K562 (cell line): ENCODE measurements around the gene ORM1. TPM values are rescaled to one million over a fixed set of nuclear protein-coding genes. Genes with fewer than 3 reads are reported as not detected.

Experiments used
- ATAC-seq: fragments of 200-7000 bp; cut with Tn5 transposase; 3 replicates; pipeline ENCODE4 v1.9.1; 2020; ENCODE audit warnings: moderate library complexity
- BruUV-seq: library from RNA; stranded (reverse); fragments of 400-500 nt; replicated peaks from 2 replicates; lab custom pipeline; 2021; lab: Mats Ljungman, UMichigan
- CTCF ChIA-PET: fragments of 300-600 bp; formaldehyde crosslinking; extraction: SDS; loops from one replicate; lab custom pipeline; 2021; ENCODE audit warnings: low intra/inter-chr PET ratio; lab: Yijun Ruan, JAX
- POLR2A ChIA-PET: fragments of 300-600, 350-650 bp; sonication (Branson Sonifier 250); formaldehyde crosslinking; extraction: SDS; loops from one replicate; lab custom pipeline; 2021; ENCODE audit warnings: antibody characterized with exemption, inconsistent platforms; lab: Yijun Ruan, JAX
- DNase-seq, 4 experiments: peaks; one replicate each; pipeline versions ENCODE4 v3.0.0 to v3.0.0-alpha.2; 2011 to 2018; ENCODE audit warnings: low spot score in 3 of 4, mixed read lengths in 3 of 4; ENCODE audit errors: extremely low read depth in 1 of 4
- FAIRE-seq: peaks from 2 replicates; lab custom pipeline; 2011; peaks lifted over from hg19 to GRCh38; lab: Jason Lieb, UNC
- H2AFZ ChIP-seq: 2 replicates; pipeline ENCODE4 v1.6.0; 2011; ENCODE audit warnings: low read depth, low read length, control low read depth, inconsistent platforms
- H3K27ac ChIP-seq: fragments of 200-600 bp; 3 replicates; pipeline ENCODE4 v1.8.0; 2011; ENCODE audit warnings: low read depth, mild to moderate bottlenecking, control low read depth, inconsistent platforms, low read length, moderate library complexity, mixed read lengths; ENCODE audit errors: extremely low read depth
- H3K27me3 ChIP-seq, 2 experiments: fragments of 300-600 bp in 1 of 2; 2 replicates in 1 of 2; 3 replicates in 1 of 2; pipeline versions ENCODE4 v1.6.0 to v1.8.0; 2011; ENCODE audit warnings: inconsistent platforms in 2 of 2, low read length in 2 of 2, mild to moderate bottlenecking in 1 of 2, mixed read lengths in 1 of 2, moderate library complexity in 1 of 2; ENCODE audit not compliant: control insufficient read depth in 2 of 2, insufficient read depth in 2 of 2
- H3K36me3 ChIP-seq: fragments of 300-600 bp; 3 replicates; pipeline ENCODE4 v1.8.0; 2011; ENCODE audit warnings: mild to moderate bottlenecking, low read length, inconsistent platforms; ENCODE audit not compliant: control insufficient read depth, insufficient read depth
- H3K4me1 ChIP-seq, 2 experiments: fragments of 200-600 bp in 1 of 2; replicated peaks in 1 of 2; 2 replicates in 1 of 2; 3 replicates in 1 of 2; pipeline versions ENCODE4 v1.5.1 to v1.8.0; 2011; ENCODE audit warnings: inconsistent platforms in 2 of 2, low read length in 2 of 2, mild to moderate bottlenecking in 1 of 2, mixed read lengths in 1 of 2, moderate library complexity in 1 of 2; ENCODE audit not compliant: control insufficient read depth in 2 of 2, insufficient read depth in 2 of 2
- H3K4me2 ChIP-seq: 2 replicates; pipeline ENCODE4 v1.6.1; 2011; ENCODE audit warnings: low read length, control low read depth, inconsistent platforms, mixed read lengths; ENCODE audit not compliant: insufficient read depth
- H3K4me3 ChIP-seq: fragments of 200-600 bp; sonication (generic), shearing (Covaris generic); 2 replicates; pipeline ENCODE4 v1.5.1; 2016; ENCODE audit warnings: control low read depth, inconsistent platforms
- H3K79me2 ChIP-seq: fragments of 200-600 bp; 3 replicates; pipeline ENCODE4 v1.8.0; 2011; ENCODE audit warnings: low read length, inconsistent platforms; ENCODE audit not compliant: control insufficient read depth, insufficient read depth
- H3K9ac ChIP-seq, 2 experiments: 2 replicates each; pipeline versions ENCODE4 v1.6.0 to v1.6.1; 2011; ENCODE audit warnings: low read depth in 2 of 2, low read length in 2 of 2, control low read depth in 1 of 2, inconsistent platforms in 1 of 2, mild to moderate bottlenecking in 1 of 2, mixed read lengths in 1 of 2; ENCODE audit not compliant: insufficient read depth in 1 of 2
- H3K9me1 ChIP-seq: one replicate; pipeline ENCODE4 v1.6.0; 2011; ENCODE audit warnings: inconsistent platforms, mild to moderate bottlenecking, low read length, moderate library complexity; ENCODE audit not compliant: control insufficient read depth, insufficient read depth
- H3K9me3 ChIP-seq: replicated peaks from 2 replicates; pipeline ENCODE4 v1.5.1; 2011; ENCODE audit warnings: low read depth, low read length, inconsistent platforms; ENCODE audit not compliant: control insufficient read depth, insufficient read depth
- H4K20me1 ChIP-seq: replicated peaks from 2 replicates; pipeline ENCODE4 v1.6.1; 2011; ENCODE audit warnings: low read length, inconsistent platforms, mixed read lengths; ENCODE audit not compliant: control insufficient read depth, insufficient read depth
- CEBPG ChIP-seq, 3 experiments: fragments of 200-800 bp in 1 of 3; sonication (Bioruptor generic) in 1 of 3; sonication (generic) in 1 of 3; formaldehyde crosslinking in 1 of 3; IDR thresholded peaks in 2 of 3; conservative IDR thresholded peaks in 1 of 3; 2 replicates each; pipeline versions ENCODE4 v1.6.1 to v1.8.0; 2016 to 2022; ENCODE audit warnings: missing compliant biosample characterization in 2 of 3, missing genetic modification characterization in 2 of 3, mild to moderate bottlenecking in 1 of 3, missing genetic modification reagents in 1 of 3
- CHD1 ChIP-seq: fragments of 200-600 bp; sonication (generic); IDR thresholded peaks from one replicate; pipeline ENCODE4 v1.6.1; 2012; ENCODE audit warnings: mild to moderate bottlenecking, moderate library complexity, low read length, inconsistent platforms
- DDX20 ChIP-seq: fragments of 450-650 bp; IDR thresholded peaks from 2 replicates; pipeline ENCODE4 v1.6.1; 2016; ENCODE audit warnings: missing genetic modification characterization, low read depth, mild to moderate bottlenecking, missing compliant biosample characterization, moderate library complexity
- ERF ChIP-seq: fragments of 450-650 bp; formaldehyde crosslinking; IDR thresholded peaks from 2 replicates; pipeline ENCODE4 v1.4.0; 2020; ENCODE audit warnings: mild to moderate bottlenecking, mixed read lengths
- FOXP1 ChIP-seq: sonication (generic); formaldehyde crosslinking; IDR thresholded peaks from 2 replicates; pipeline ENCODE4 v1.8.0; 2022; ENCODE audit warnings: mild to moderate bottlenecking, missing genetic modification reagents
- HDGF ChIP-seq: fragments of 450-650 bp; IDR thresholded peaks from 2 replicates; pipeline ENCODE4 v1.6.1; 2016
- NFE2L1 ChIP-seq: fragments of 450-650 bp; IDR thresholded peaks from 2 replicates; pipeline ENCODE4 v1.6.1; 2016; ENCODE audit warnings: missing genetic modification characterization, low read depth, mild to moderate bottlenecking, missing compliant biosample characterization, moderate library complexity, borderline replicate concordance
- POLR2A ChIP-seq: fragments of 450-650 bp; conservative IDR thresholded peaks from 2 replicates; pipeline ENCODE4 v1.6.1; 2016
- ZNF408 ChIP-seq: fragments of 250-450 bp; sonication (Bioruptor Pico); IDR thresholded peaks from 2 replicates; pipeline ENCODE4 v1.4.0; 2020; ENCODE audit warnings: low read depth, mild to moderate bottlenecking, moderate library complexity
- ZNF589 ChIP-seq: fragments of 200-800 bp; sonication (Bioruptor generic); IDR thresholded peaks from 2 replicates; pipeline ENCODE4 v1.6.1; 2016; ENCODE audit warnings: low read depth, missing genetic modification characterization, missing compliant biosample characterization
- ZNF699 ChIP-seq: fragments of 250-450 bp; sonication (Bioruptor Pico); IDR thresholded peaks from 2 replicates; pipeline ENCODE4 v1.8.0; 2021; ENCODE audit warnings: mild to moderate bottlenecking, moderate library complexity; ENCODE audit not compliant: insufficient replicate concordance
- WGBS: fragments of 100-300 bp; shearing (Covaris generic); methylation state at CpG from one replicate; pipeline ENCODE4 v1.1.6; 2016; ENCODE audit warnings: low coverage, mixed read lengths; ENCODE audit not compliant: insufficient coverage; ENCODE audit errors: missing lambda C conversion rate; 5-methylcytosine and 5-hydroxymethylcytosine counted together
- in situ Hi-C: fragments of 300-500 bp; cut with MboI; formaldehyde crosslinking; loops from 4 replicates; pipeline ENCODE4 v1.15.0; 2018; ENCODE audit warnings: inconsistent platforms, mixed read lengths
- intact Hi-C: fragments of 100-400 bp; cut with micrococcal nuclease; formaldehyde crosslinking; loops from 2 replicates; pipeline ENCODE4 v1.14.2; 2022
- polyA plus RNA-seq, 8 experiments: library from polyadenylated mRNA; depleted of rRNA in 4 of 8; stranded (reverse) in 5 of 8; unstranded in 3 of 8; fragments of >200 nt; fragmentation: Nextera tagmentation in 2 of 8; fragmentation: Illumina TruSeq in 1 of 8; extraction: Ambion mirVana in 2 of 8; extraction: Trizol in 1 of 8; gene quantifications; 2 replicates each; pipeline versions ENCODE4 v1.2.1 to v1.2.3, GENCODE V29; 2011 to 2014; ENCODE audit warnings: inconsistent platforms in 1 of 8, missing spikeins in 1 of 8
- total RNA-seq, 7 experiments: library from RNA; depleted of rRNA in 6 of 7; stranded (reverse); fragments of >200 nt in 6 of 7; fragmentation: Illumina TruSeq in 2 of 7; extraction: Trizol in 2 of 7; gene quantifications; 2 replicates each; pipeline versions ENCODE4 v1.2.1 to v1.2.3, GENCODE V29; 2011 to 2021; ENCODE audit warnings: low replicate concordance in 1 of 7
- TF ChIP-seq, protein P1 (sequence below): fragments of 450-650 bp; IDR thresholded peaks from one replicate; pipeline ENCODE4 v1.6.1; 2018; ENCODE audit warnings: mild to moderate bottlenecking, moderate library complexity; ENCODE audit not compliant: partially characterized antibody
- TF ChIP-seq, protein P2 (sequence below): fragments of 250-450 bp; sonication (Bioruptor Pico); IDR thresholded peaks from 2 replicates; pipeline ENCODE4 v1.4.0; 2020; ENCODE audit warnings: mild to moderate bottlenecking, moderate library complexity

ORM1 gene
- total and polyA plus RNA-seq, 9 of the 15 experiments (the other 6 are each of a cell fraction or from before 2014, with no cell fraction given): 2.9 TPM; not detected in 8

- TF ChIP-seq ZNF699 (CRISPR knock-in tag): no peak
- TF ChIP-seq POLR2A: no peak
- TF ChIP-seq CHD1: no peak
Observed at GRCh38 chr9:114366334-114367128, 43.6 kb downstream of the ORM1 start (continued).

DNA sequence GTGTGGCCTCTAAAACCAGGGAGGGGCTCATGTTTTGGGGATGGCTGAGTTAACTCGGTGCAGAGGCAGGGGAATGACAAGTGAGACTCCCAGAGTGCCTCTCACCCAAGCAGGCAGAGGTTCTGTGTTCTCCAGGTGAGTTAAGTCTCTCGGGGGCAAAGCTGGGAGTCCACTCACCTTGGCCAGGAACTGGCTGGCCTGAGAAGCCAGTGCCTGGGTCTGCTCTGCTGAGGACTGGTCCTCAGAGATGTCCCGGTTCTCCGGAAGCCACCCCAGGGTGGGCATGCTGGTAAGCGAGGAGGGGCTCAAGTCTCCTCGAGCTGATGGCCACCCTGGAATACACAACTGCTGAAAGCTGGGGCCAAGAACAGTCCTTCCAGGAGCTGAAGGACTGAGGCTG lies 44.5 kb downstream of the ORM1 start:
- TF ChIP-seq ZNF408 (CRISPR knock-in tag) (no peak), ERF (CRISPR knock-in tag) (no peak), FOXP1 (no peak), HDGF (no peak), NFE2L1 (tag) (no peak), CEBPG (CRISPR knock-in tag; IDR thresholded peaks at IDR 0.05) (no peak), CEBPG (tag; conservative IDR thresholded peaks at IDR 0.05 in 1 of 2, IDR thresholded peaks at IDR 0.05 in 1 of 2) (no peak), DDX20 (no peak), ZNF589 (CRISPR knock-in tag) (no peak)
- TF ChIP-seq, protein P1, sequence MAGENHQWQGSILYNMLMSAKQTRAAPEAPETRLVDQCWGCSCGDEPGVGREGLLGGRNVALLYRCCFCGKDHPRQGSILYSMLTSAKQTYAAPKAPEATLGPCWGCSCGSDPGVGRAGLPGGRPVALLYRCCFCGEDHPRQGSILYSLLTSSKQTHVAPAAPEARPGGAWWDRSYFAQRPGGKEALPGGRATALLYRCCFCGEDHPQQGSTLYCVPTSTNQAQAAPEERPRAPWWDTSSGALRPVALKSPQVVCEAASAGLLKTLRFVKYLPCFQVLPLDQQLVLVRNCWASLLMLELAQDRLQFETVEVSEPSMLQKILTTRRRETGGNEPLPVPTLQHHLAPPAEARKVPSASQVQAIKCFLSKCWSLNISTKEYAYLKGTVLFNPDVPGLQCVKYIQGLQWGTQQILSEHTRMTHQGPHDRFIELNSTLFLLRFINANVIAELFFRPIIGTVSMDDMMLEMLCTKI: no peak
- TF ChIP-seq, protein P2, sequence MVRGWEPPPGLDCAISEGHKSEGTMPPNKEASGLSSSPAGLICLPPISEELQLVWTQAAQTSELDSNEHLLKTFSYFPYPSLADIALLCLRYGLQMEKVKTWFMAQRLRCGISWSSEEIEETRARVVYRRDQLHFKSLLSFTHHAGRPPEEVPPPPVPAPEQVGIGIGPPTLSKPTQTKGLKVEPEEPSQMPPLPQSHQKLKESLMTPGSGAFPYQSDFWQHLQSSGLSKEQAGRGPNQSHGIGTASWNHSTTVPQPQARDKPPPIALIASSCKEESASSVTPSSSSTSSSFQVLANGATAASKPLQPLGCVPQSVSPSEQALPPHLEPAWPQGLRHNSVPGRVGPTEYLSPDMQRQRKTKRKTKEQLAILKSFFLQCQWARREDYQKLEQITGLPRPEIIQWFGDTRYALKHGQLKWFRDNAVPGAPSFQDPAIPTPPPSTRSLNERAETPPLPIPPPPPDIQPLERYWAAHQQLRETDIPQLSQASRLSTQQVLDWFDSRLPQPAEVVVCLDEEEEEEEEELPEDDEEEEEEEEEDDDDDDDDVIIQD (CRISPR knock-in tag): no peak
- ATAC-seq: no peak
- ChIA-PET POLR2A (interaction anchor here (0.6 to 1.7 kb wide), 3 partner anchors 14 to 42 kb away, joined by 3 to 11 read pairs (median 3); no protein-coding TSS in a partner anchor), CTCF (no interaction called here)
- Histone ChIP-seq H3K27me3 (no peaks in the 10 kb centered on the region), H3K36me3 (0 out of 3 replicates have a peak, but pooled peaks cover 2% of the 10 kb centered on the region), H3K4me1 (peaks cover 0 to 12% of the 10 kb centered on the region in 2 experiments; a peak in 2 of 5 replicates), H4K20me1 (no peaks in the 10 kb centered on the region), H3K9me3 (no peaks in the 10 kb centered on the region), H3K79me2 (no peaks in the 10 kb centered on the region), H3K9ac (no peak overlapping the region; a peak in 1 of 4 replicates), H3K4me2 (no peak overlapping the region), H3K9me1 (no peaks in the 10 kb centered on the region), H3K27ac (no peak overlapping the region), H2AFZ (no peak overlapping the region), H3K4me3 (no peak overlapping the region)
- intact Hi-C loops: no loop called here
- WGBS: 55% methylated on average over 4 of the region's 6 CpGs
- in situ Hi-C loops: no loop called here
- no TSS peak for BruUV-seq
- DNase-seq: no peak
- FAIRE-seq: no peak
